HCT116 (cell line): ENCODE data around the gene DGCR8. TPM values are rescaled to one million over a fixed set of nuclear protein-coding genes. Genes with fewer than 3 reads are reported as not detected.

Source experiments
- ATAC-seq: fragments of 200-7000 bp; cut with Tn5 transposase; 2 replicates; pipeline ENCODE4 v1.9.1; 2020; ENCODE audit warnings: mild to moderate bottlenecking, moderate library complexity
- BruUV-seq: library from RNA; stranded (reverse); fragments of 400-500 nt; replicated peaks from 2 replicates; lab custom pipeline; 2021; lab: Mats Ljungman, UMichigan
- CTCF ChIA-PET: fragments of 300-600 bp; sonication (Branson Sonifier 250); formaldehyde crosslinking; loops from one replicate; lab custom pipeline; 2021; ENCODE audit warnings: antibody characterized with exemption; lab: Charles Lee
- POLR2A ChIA-PET: fragments of 300-600, 350-600 bp; sonication (Branson Sonifier 250); formaldehyde crosslinking; loops from one replicate; lab custom pipeline; 2021; ENCODE audit warnings: antibody characterized with exemption; lab: Charles Lee
- RAD21 ChIA-PET, 2 experiments: fragments of 300-600 bp; sonication (Branson Sonifier 250); formaldehyde crosslinking; loops; one replicate each; lab custom pipeline; 2023; ENCODE audit warnings: low total read pairs in 2 of 2; ENCODE audit not compliant: uncharacterized antibody in 2 of 2, unreplicated experiment in 2 of 2, low non-redundant PET in 1 of 2; lab: Charles Lee
- DNase-seq: peaks from one replicate; pipeline ENCODE4 v3.0.0-alpha.2; 2010; ENCODE audit warnings: low read depth, low spot score
- H2AFZ ChIP-seq: fragments of 200-600 bp; shearing (Covaris generic), sonication (generic); 2 replicates; pipeline ENCODE4 v1.6.1; 2017; ENCODE audit warnings: low read depth, mixed run types, mixed read lengths, antibody characterized with exemption, low read length; ENCODE audit not compliant: poor library complexity, severe bottlenecking
- H3K27ac ChIP-seq: 2 replicates; pipeline ENCODE4 v1.5.1; 2012; ENCODE audit warnings: low read depth, low read length
- H3K27me3 ChIP-seq: fragments of 200-600 bp; sonication (generic); 2 replicates; pipeline ENCODE4 v1.6.1; 2016; ENCODE audit warnings: mixed run types, low read length, mixed read lengths; ENCODE audit not compliant: insufficient read depth
- H3K36me3 ChIP-seq, 2 experiments: fragments of 200-500 bp in 1 of 2; fragments of 200-600 bp in 1 of 2; sonication (Bioruptor generic) in 1 of 2; sonication (generic) in 1 of 2; 2 replicates each; pipeline versions ENCODE4 v1.5.1 to v1.6.1; 2014 to 2016; ENCODE audit warnings: low read length in 2 of 2, inconsistent platforms in 1 of 2, mixed read lengths in 1 of 2, mixed run types in 1 of 2; ENCODE audit not compliant: insufficient read depth in 2 of 2, control insufficient read depth in 1 of 2
- H3K4me1 ChIP-seq, 2 experiments: fragments of 200-600 bp in 1 of 2; sonication (generic) in 1 of 2; 2 replicates each; pipeline versions ENCODE4 v1.5.1 to v1.6.1; 2012 to 2017; ENCODE audit warnings: low read length in 2 of 2, inconsistent platforms in 1 of 2, mild to moderate bottlenecking in 1 of 2, mixed read lengths in 1 of 2, mixed run types in 1 of 2, moderate library complexity in 1 of 2; ENCODE audit not compliant: insufficient read depth in 2 of 2, control insufficient read depth in 1 of 2
- H3K4me2 ChIP-seq: fragments of 200-600 bp; sonication (generic); 2 replicates; pipeline ENCODE4 v1.6.1; 2017; ENCODE audit warnings: mixed run types, low read length, mixed read lengths
- H3K4me3 ChIP-seq, 2 experiments: fragments of 200-600 bp in 1 of 2; sonication (generic) in 1 of 2; replicated peaks in 1 of 2; 2 replicates each; pipeline ENCODE4 v1.5.1; 2011 to 2016; ENCODE audit warnings: low read length in 2 of 2, control low read depth in 1 of 2, low read depth in 1 of 2, mild to moderate bottlenecking in 1 of 2, mixed read lengths in 1 of 2, mixed run types in 1 of 2
- H3K79me2 ChIP-seq: fragments of 200-600 bp; sonication (generic); 2 replicates; pipeline ENCODE4 v1.6.1; 2017; ENCODE audit warnings: mild to moderate bottlenecking, mixed run types, low read length, moderate library complexity, mixed read lengths; ENCODE audit not compliant: insufficient read depth
- H3K9ac ChIP-seq: fragments of 200-600 bp; sonication (generic); 2 replicates; pipeline ENCODE4 v1.6.1; 2016; ENCODE audit warnings: low read length, mixed read lengths
- H3K9me2 ChIP-seq: fragments of 200-600 bp; sonication (generic), shearing (Covaris generic); 2 replicates; pipeline ENCODE4 v1.6.1; 2017; ENCODE audit warnings: mixed run types, mild to moderate bottlenecking, moderate library complexity; ENCODE audit not compliant: insufficient read depth
- H3K9me3 ChIP-seq, 2 experiments: fragments of 200-500 bp in 1 of 2; fragments of 200-600 bp in 1 of 2; sonication (Bioruptor generic) in 1 of 2; sonication (generic) in 1 of 2; 2 replicates each; pipeline ENCODE4 v1.6.1; 2014 to 2017; ENCODE audit warnings: low read length in 2 of 2, mixed read lengths in 2 of 2, inconsistent platforms in 1 of 2, low read depth in 1 of 2, mild to moderate bottlenecking in 1 of 2, mixed run types in 1 of 2, moderate library complexity in 1 of 2; ENCODE audit not compliant: control insufficient read depth in 1 of 2, insufficient read depth in 1 of 2
- H4K20me1 ChIP-seq: fragments of 200-600 bp; sonication (generic), shearing (Covaris generic); 2 replicates; pipeline ENCODE4 v1.6.1; 2017; ENCODE audit warnings: mixed run types, mild to moderate bottlenecking, moderate library complexity; ENCODE audit not compliant: insufficient read depth
- EZH2 ChIP-seq: fragments of 200-600 bp; sonication (generic); IDR thresholded peaks from 2 replicates; pipeline ENCODE4 v1.6.1; 2017; ENCODE audit warnings: antibody characterized with exemption, mixed run types
- SP1 ChIP-seq: IDR thresholded peaks from 2 replicates; pipeline ENCODE4 v1.6.1; 2012; ENCODE audit warnings: low read depth
- SRF ChIP-seq: IDR thresholded peaks from 2 replicates; pipeline ENCODE4 v1.6.1; 2012; ENCODE audit warnings: low read depth
- TCF7L2 ChIP-seq: IDR thresholded peaks from 2 replicates; pipeline ENCODE4 v1.7.0; 2011; ENCODE audit warnings: borderline replicate concordance, inconsistent platforms; ENCODE audit not compliant: insufficient read depth, insufficient read length; ENCODE audit errors: extremely low read depth
- YY1 ChIP-seq: IDR thresholded peaks from 2 replicates; pipeline ENCODE4 v1.6.1; 2011; ENCODE audit warnings: low read length, low read depth, moderate library complexity, mild to moderate bottlenecking; ENCODE audit not compliant: insufficient replicate concordance; ENCODE audit errors: extremely low read depth
- ZNF274 ChIP-seq: fragments of 200-500 bp; sonication (Bioruptor generic); IDR thresholded peaks from 2 replicates; pipeline ENCODE4 v1.6.1; 2014; ENCODE audit warnings: mild to moderate bottlenecking, low read depth, low read length, inconsistent platforms
- intact Hi-C: fragments of 100-400 bp; cut with micrococcal nuclease; formaldehyde crosslinking; loops from 2 replicates; pipeline ENCODE4 v1.10.0; 2022
- total RNA-seq: library from RNA; stranded (reverse); gene quantifications from one replicate; pipeline ENCODE4 v1.2.1, GENCODE V29; 2021; ENCODE audit not compliant: unreplicated experiment
- TF ChIP-seq, protein P1 (sequence below), 3 experiments: fragments of 200-600 bp in 1 of 3; sonication (generic) in 1 of 3; IDR thresholded peaks in 2 of 3; conservative IDR thresholded peaks in 1 of 3; 2 replicates each; pipeline ENCODE4 v1.5.1; 2012 to 2017; ENCODE audit warnings: low read depth in 2 of 3, low read length in 2 of 3, antibody characterized with exemption in 1 of 3, borderline replicate concordance in 1 of 3, control low read depth in 1 of 3, mild to moderate bottlenecking in 1 of 3, mixed read lengths in 1 of 3, mixed run types in 1 of 3, moderate library complexity in 1 of 3; ENCODE audit not compliant: insufficient read depth in 1 of 3
- TF ChIP-seq, protein P2 (sequence below): IDR thresholded peaks from 2 replicates; pipeline ENCODE4 v1.6.1; 2012

DGCR8 gene
- total RNA-seq, 1 experiment from 2014 or later: 43.8 TPM

DNA sequence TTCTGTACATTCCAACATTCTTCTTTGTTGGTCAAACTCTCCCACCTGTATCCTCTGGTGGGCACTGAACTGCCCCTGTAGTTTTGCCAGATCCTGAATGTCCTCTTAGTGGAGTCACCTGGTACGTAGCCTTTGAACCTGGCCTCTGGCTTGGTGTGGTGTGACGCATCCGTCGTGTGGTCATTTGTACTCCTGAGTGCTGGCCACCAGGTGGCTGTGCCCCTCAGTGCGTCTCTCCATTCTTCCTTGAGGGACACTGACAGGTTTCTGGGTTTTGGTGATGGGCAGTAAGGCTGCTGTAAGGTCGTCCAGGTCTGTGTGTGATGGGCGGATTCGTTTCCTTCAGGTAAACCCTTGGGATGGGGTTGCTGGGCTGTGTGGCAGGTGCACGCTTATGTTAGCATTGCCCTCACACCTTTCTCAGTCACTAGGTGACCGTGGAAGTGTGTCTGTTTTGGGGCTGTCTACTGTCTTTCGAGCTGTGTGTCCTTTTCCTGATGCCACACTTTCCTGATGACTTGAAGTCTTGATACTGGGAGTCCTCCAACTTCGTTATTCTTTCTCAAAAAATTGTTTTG lies 22.3 kb downstream of the DGCR8 start:
- POLR2A ChIA-PET: no interaction called here
- TF ChIP-seq, protein P1, sequence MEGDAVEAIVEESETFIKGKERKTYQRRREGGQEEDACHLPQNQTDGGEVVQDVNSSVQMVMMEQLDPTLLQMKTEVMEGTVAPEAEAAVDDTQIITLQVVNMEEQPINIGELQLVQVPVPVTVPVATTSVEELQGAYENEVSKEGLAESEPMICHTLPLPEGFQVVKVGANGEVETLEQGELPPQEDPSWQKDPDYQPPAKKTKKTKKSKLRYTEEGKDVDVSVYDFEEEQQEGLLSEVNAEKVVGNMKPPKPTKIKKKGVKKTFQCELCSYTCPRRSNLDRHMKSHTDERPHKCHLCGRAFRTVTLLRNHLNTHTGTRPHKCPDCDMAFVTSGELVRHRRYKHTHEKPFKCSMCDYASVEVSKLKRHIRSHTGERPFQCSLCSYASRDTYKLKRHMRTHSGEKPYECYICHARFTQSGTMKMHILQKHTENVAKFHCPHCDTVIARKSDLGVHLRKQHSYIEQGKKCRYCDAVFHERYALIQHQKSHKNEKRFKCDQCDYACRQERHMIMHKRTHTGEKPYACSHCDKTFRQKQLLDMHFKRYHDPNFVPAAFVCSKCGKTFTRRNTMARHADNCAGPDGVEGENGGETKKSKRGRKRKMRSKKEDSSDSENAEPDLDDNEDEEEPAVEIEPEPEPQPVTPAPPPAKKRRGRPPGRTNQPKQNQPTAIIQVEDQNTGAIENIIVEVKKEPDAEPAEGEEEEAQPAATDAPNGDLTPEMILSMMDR (IDR thresholded peaks at IDR 0.05 in 2 of 3, conservative IDR thresholded peaks at IDR 0.05 in 1 of 3; ENCODE audit: borderline replicate concordance in 1 of 3, insufficient read depth in 1 of 3, low read depth in 2 of 3, low read length in 2 of 3): peak in 2 of 3 experiments; percentile 14 to 28; a peak in 2 of 6 replicates
- TF ChIP-seq, protein P2, sequence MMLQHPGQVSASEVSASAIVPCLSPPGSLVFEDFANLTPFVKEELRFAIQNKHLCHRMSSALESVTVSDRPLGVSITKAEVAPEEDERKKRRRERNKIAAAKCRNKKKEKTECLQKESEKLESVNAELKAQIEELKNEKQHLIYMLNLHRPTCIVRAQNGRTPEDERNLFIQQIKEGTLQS: no peak
- no peak for TF ChIP-seq EZH2
- DNase-seq (no peak), ATAC-seq (peak; percentile 67)
- Histone ChIP-seq H3K4me1 (no peaks in the 10 kb centered on the region), H3K27me3 (no peaks in the 10 kb centered on the region), H3K9me3 (no peaks in the 10 kb centered on the region), H3K4me2 (no peak overlapping the region), H2AFZ (no peak overlapping the region), H3K9ac (no peak overlapping the region), H4K20me1 (0 out of 2 replicates have a peak, but pooled peaks cover 2% of the 10 kb centered on the region), H3K27ac (no peak overlapping the region), H3K36me3 (peaks cover 48 to 68% of the 10 kb centered on the region in 2 experiments), H3K4me3 (no peak overlapping the region), H3K9me2 (no peaks in the 10 kb centered on the region), H3K79me2 (peaks cover 79% of the 10 kb centered on the region)
- RAD21 ChIA-PET: no interaction called here
- intact Hi-C loops: no loop called here
- no TSS peak for BruUV-seq
- CTCF ChIA-PET: no interaction called here

DNA sequence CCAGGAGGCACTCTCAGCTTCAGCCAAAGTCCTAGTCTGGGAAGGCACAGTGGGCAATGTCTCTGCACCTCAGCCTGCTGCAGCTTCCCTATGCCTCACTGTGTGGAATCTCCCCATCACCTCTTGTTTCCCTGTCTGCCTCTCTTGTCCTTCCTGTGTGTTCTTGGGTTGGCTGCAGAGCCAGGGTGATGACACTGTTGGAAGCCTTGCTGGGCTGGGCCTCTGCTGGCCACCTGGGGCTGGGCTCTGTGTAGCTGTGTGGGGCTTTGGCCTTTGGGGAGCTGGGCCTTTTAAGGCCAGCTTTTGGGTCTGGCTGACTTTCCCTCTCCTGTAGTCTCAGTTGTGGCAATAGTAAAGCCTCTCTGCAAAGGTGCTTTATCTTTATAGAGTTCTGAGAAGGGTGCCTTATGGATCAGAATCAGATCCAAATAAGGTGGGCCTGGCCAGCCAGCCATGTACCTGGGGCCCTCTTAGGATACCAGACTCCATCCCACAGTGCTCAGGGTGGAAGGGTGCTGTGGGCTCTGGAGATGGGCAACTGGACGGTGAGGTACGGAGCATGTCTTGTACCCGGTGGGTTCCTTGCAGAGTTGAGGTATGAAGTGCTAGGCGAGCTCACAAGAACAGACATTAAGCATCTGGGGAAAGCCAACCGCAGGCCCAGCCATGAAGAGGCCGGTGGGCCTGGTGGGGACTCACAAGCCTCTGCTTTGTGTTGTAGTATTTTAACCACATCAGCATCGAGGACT lies 25.6 kb downstream of the DGCR8 start:
- Histone ChIP-seq H3K9me3 (no peaks in the 10 kb centered on the region), H2AFZ (no peak overlapping the region), H3K79me2 (peaks cover 52% of the 10 kb centered on the region), H3K4me3 (no peak overlapping the region), H3K27me3 (no peaks in the 10 kb centered on the region), H3K9me2 (no peaks in the 10 kb centered on the region), H4K20me1 (0 out of 2 replicates have a peak, but pooled peaks cover 2% of the 10 kb centered on the region), H3K9ac (no peak overlapping the region), H3K4me2 (no peak overlapping the region), H3K4me1 (no peaks in the 10 kb centered on the region), H3K36me3 (peaks cover 34 to 74% of the 10 kb centered on the region in 2 experiments), H3K27ac (no peak overlapping the region)
- ChIA-PET RAD21 (no interaction called here), CTCF (no interaction called here), POLR2A (no interaction called here)
- intact Hi-C loops: no loop called here
- no peak for ATAC-seq
- no peak for DNase-seq
- no TSS peak for BruUV-seq
- no peak for TF ChIP-seq SRF
- TF ChIP-seq SP1: no peak
- no peak for TF ChIP-seq TCF7L2
- no peak for TF ChIP-seq YY1
- no peak for TF ChIP-seq EZH2
- TF ChIP-seq, protein P1 (IDR thresholded peaks at IDR 0.05 in 2 of 3, conservative IDR thresholded peaks at IDR 0.05 in 1 of 3; ENCODE audit: borderline replicate concordance in 1 of 3, insufficient read depth in 1 of 3, low read depth in 2 of 3, low read length in 2 of 3): no peak
- TF ChIP-seq, protein P2: no peak
- no peak for TF ChIP-seq ZNF274
